NAMALWA (cell line): Measurements from ENCODE around the gene BRD3.
"Not testable (repeated sequence)": the region's sequence is repeated elsewhere in the genome, so short reads cannot be mapped to it uniquely, and the experiment has no call there.

Experiments
- DNase-seq: peaks from one replicate; pipeline ENCODE4 v3.0.0-alpha.2; 2015; ENCODE audit warnings: low spot score

The BRD3 gene

DNA sequence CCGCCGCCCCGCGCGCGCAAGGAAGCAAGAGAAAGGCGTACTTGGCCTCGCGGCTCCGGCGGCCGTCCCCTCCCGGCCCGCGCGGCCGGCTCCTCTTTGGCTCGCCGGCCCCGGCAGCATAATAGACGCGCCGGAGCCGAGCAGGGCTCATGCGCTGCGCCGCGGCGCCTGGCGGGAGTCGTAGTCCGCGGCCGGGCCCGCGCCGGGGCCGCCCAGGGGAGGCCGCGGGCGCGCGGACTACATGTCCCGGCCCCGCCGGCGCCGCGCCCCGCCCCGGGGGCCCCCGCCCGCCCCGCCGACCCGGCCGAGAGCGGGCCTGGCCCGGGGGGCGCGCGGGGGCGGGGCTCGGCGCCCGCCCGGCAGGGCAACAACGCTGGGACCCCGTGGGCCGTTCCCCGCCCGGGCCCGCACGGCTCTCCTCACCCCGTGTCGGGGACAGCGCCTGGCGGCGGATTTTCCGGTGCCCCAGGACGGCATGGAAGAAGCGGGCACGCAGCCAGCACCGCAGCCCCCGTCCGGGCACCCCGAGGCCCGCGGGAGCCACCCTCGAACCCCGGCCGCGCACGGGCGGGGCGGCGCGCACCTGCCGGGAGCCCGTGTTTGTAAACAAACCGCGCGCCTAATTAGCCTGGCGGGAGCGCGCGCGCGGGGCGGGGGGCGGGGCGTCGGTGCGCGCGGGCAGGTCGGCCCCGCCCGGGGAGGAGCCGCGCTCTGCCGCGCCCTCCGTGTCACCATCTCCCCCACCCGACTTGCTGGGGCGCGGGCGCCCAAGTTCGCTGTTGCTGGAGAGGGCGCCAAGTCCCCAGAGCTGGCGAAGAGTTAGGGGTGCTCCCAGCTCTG lies at the start of gene BRD3:
BRD3 (minus strand) TSS at position 123 of the 840 bp plus-strand sequence. CDS start 14,549 bp downstream, outside the sequence.
- peak; percentile 89 for DNase-seq

DNA sequence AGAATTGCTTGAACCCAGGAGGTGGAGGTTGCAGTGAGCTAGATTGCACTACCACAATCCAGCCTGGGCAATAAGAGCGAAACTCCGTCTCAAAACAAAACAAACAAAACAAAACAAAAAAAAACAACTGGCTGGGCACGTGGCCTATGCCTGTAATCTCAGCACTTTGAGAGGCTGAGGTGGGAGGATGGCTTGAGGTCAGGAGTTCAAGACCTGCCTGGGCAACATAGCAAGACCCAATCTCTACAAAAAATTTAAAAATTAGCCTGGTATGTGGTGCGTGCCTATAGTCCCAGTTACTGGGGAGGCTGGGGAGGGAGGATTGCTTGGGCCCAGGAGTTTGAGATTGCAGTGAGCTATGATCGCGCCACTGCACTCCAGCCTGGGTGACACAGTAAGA lies 44.7 kb upstream of the BRD3 start:
- no peak for DNase-seq

DNA sequence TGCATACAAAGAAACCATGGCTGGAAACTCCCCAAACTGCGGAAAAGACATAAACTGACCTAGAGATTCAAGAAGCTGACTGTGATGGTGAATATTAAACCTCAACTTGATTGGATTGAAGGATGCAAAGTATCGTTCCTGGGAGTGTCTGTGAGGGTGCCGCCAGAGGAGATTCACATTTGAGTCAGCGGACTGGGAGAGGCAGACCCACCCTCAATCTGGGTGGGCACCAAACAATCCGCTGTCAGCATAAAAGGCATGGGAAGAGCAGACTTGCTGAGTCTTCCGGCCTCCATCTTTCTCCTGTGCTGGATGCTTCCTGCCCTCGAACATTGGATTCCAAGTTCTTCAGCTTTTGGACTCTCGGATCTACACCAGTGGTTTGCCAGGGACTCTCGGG lies 43.2 kb upstream of the BRD3 start:
- DNase-seq, result no peak

DNA sequence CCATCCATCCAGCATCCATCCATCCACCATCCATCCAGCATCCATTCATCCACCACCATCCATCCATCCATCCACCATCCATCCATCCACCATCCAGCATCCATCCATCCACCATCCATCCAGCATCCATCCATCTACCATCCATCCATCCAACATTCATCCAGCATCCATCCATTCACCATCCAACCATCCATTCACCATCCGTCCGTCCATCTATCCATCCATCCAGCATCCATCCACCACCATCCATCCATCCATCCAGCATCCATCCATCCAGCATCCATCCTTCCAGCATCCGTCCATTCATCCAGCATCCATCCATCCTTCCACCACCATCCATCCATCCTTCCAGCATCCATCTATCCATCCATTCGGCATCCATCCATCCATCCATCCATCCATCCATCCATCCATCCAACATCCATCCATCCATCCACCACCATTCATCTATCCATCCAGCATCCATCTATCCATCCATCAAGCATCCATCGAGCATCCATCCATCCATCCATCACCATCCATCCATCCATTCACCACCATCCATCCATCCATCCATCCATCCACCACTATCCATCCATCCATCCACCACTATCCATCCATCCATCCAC lies 35.7 kb upstream of the BRD3 start:
- DNase-seq, result no peak

DNA sequence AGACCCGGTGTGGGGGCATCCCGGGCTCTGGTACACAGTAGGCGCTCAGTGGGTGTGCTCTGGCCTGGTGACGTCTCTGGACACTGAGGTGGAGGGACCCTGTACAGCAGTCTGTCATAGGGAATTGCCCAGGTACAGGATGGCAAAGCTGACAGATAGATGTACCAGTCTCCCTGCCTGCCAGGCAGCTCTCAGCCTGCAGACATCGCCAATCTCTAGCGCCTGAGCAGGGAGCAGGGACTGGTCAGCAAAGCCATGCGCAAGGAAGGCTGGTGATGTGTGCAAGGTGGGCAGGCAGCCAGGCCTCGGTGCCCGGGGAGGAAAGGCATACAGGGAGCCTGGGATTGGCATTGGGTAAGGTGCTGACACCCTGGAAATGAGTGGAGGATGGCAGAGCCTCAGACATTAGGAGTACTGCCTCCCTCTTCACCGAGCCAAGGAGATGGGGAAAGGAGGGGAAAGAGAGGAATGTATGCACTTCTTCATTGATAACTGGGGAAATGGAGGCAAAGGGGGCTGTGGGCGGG lies 33.9 kb upstream of the BRD3 start:
- no peak for DNase-seq

DNA sequence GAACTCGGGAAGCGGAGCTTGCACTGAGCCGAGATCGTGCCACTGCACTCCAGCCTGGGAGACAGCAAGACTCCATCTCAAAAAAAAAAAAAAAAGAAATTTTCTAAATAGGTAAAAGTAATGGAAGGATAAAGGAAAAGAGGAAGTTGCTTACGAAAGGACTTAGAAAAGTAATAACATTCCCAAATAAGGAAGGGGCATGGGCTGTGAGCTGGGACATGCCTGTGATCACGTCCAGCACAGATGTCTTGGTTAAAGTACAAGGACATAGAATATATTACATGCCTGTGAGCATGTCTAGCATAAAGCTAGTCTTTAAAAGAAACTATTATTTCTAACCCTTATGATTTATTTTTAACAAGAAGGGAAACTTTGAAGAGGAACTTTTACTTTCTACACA lies 33.3 kb upstream of the BRD3 start:
- DNase-seq, result not testable (repeated sequence)

DNA sequence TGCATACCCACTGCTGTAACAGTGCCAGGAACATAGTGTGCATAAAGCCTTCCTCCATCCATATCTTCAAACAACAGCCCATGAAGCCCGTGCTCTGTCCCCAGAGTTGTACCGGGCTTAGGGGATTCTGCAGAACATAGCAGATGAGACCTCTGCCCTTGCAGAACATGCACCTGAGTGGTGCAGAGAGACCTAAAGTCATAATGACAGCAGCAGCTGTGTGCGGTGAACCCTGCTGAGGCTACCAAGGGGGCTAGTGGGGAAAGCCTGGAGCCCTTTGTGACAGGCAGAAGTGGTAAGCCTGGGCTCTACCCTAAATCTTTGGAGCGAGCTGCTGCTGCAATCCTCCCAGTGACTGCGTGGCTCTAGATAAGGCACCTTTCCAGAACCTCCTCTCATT lies 32.2 kb upstream of the BRD3 start:
- peak; percentile 26 for DNase-seq

DNA sequence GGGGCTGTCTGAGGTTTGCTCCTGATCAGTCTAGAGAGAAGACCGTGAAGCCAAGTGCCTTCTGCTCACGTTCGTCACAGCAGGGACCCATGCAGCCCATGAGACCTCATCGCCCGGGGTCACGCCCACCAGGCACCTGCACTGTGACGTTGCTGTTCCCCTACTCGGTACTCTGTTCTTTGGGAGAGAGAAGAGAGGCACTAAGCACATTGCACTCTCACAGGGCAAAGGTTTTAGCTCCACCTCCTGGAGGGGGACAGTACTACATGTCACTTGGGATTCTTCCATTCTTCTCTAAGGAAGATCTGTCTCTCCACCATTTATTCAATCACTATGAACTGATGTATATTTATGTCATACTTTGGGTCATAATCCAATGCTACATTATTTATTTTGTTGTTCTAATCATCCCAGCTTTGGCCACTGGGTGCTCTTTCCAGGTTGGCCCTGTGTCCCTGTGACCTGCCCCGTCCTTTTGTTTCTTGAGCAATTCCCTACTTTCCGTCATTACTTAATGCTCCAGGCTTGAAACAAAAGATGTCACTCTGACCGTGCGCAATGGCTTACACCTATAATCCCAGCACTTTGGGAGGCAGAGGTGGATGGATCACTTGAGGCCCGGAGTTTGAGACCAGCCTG lies 31.4 kb upstream of the BRD3 start:
- DNase-seq, result peak; percentile 85

DNA sequence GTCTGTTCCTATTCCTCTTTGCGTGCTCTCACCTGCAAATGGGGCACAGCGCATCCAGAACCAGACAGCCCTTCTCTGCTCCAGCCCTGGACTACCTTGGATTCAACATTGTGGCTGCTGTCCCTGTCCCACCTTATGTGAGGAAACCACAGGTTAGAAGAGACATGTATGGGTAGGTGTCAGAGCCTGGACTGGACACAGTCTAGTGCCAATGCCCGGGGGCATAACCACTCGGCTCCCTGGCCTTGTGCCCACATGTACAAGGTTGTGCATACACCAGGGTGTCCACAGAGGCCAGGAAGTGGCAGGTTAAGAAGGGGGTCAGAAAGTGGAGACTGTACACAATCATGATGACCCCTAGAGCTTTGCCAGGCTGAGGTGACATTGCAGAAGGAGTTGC lies 22.1 kb upstream of the BRD3 start:
- no peak for DNase-seq

DNA sequence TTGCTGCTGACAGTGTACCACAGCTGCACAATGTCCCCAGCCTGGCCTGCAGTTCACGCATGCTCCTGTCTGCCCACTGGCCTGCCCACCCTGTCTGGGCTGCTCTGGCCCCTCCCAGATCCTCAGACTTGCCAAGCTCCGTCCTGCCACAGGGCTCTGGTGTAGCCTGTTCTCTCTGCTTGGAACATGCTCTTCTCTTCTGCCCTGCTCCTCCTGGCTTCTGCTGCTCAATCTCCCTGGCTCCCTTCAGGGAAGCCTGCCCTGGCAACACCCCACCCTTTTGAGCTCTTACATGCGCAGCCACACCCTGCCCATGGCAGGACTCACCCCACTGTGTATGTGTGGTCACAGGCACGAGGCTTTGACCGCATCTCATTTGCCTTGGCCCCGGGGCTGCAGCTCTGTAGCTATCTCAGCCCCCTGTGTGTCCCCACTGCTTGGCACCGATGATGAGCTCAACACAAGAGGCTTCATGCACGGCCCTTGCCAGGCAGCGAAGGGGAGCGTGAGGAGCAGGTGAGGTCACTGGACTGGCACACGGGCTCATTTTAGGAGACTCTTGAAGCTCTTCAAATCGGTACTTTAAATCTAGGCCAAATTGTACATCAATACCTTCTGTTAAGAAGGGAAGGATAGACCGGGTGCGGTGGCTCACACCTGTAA lies 20.4 kb upstream of the BRD3 start:
- DNase-seq, result no peak

DNA sequence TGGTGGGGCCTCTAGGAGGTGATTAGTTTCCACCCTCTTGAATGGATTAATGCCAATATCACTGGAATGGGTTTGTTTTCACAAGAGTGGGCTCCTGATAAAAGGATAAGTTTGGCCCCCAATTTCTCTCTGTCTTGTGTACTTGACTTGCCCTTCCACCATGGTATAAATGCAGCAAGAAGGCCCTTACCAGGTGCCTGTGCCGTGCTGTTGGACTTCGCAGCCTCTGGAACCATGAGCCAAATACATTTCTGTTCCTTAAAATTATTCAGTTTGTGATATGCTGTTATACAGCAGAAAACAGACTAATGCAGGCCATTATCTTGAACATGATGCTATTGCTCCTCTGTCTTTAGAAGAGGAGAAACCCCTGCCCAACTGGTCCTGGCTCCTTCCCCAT lies 17.8 kb upstream of the BRD3 start:
- DNase-seq, result no peak

DNA sequence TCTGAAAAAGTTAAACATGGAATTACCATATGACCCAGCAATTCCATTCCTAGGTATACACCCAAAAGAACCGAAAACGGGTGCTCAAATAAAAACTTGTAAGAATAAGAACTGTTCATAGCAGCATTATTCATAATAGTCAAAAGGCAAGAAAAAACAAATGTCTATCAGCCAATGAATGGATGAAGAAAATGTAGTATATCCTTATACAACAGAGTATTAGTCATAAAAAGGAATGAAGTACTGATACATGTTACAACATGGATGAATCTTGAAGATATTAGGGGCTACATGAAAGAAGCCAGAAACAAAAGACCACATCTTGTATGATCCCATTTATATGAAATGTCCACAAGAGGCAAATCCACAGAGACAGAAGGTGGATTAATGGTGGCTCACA lies 15.6 kb upstream of the BRD3 start:
- no peak for DNase-seq

DNA sequence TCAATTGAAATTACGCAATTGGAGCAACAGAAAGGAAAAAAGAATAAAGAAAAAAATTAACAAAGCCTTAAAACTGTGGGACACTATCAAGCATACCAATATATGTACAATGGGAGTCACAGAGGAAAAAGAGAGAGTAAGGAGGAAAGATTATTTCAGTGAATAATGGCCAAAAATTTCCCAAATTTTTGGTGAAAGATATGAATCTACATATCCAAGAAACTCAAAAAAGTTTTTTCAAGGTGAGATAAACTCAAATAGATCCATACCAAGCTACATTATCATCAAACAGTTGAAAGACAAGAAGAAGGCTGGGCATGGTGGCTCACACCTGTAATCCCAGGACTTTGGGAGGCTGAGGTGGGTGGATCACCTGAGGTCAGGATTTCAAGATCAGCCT lies 8.8 kb upstream of the BRD3 start:
- DNase-seq, result no peak

DNA sequence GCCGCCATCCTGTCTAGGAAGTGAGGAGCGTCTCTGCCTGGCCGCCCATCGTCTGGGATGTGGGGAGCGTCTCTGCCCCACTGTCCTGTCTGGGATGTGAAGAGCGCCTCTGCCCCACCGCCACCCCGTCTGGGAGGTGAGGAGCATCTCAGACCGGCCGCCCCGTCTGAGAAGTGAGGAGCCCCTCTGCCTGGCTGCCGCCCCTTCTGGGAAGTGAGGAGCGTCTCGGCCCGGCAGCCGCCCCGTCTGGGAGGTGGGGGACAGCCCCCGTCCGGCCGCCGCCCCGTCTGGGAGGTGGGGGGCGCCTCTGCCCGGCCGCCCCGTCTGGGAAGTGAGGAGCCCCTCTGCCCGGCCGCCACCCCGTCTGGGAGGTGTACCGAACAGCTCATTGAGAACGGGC lies 7.9 kb upstream of the BRD3 start:
- DNase-seq, result not testable (repeated sequence)

DNA sequence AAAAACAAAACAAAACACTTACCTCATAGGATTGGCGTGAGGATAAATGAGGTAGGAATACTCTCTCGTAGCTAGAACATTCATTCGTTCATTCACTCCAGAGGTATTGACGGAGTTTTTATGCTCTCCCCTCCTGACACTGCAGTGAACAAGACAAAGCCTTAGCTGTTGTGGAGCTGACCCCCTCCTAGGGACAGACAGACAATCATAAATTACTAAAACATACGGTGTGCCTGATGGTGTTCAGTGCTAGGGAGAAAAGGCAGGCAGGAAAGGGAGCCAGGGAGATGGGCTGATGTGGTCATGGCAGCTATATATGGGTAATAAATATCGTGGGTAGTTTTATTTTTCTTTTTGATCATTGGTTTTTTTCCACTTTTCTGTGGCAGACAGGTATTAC lies 5.7 kb upstream of the BRD3 start:
- DNase-seq, result no peak

DNA sequence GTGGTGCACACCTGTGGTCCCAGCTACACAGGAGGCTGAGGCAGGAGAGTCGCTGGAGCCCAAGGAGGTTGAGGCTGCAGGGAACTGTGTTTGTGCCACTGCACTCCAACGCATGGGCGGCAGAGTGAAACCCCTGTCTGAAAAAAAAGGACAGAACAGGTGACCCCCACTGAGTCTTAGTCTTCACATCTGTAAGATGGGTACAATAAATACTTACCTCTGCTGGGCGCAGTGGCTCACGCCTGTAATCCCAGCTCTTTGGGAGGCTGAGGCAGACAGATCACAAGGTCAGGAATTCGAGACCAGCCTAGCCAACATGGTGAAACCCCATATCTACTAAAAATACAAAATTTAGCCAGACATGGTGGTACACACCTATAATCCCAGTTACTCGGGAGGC lies 4.9 kb upstream of the BRD3 start:
- DNase-seq, result not testable (repeated sequence)

DNA sequence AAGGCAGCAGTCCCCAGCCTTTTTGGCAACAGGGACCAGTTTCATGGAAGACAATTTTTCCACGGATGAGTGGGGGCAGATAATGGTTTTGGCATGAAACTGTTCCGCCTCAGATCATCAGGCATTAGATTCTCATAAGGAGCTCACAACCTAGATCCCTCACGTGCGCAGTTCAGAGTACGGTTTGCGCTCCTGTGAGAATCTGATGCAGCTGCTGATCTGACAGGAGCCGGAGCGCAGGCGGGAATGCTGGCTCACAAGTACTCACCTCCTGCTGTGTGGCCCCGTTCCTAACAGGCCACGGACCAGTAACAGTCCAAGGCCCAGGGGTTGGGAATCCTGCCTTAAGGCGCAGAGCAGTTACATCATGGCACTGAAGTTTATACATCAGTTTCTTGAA lies 3.3 kb upstream of the BRD3 start:
- DNase-seq, result no peak

DNA sequence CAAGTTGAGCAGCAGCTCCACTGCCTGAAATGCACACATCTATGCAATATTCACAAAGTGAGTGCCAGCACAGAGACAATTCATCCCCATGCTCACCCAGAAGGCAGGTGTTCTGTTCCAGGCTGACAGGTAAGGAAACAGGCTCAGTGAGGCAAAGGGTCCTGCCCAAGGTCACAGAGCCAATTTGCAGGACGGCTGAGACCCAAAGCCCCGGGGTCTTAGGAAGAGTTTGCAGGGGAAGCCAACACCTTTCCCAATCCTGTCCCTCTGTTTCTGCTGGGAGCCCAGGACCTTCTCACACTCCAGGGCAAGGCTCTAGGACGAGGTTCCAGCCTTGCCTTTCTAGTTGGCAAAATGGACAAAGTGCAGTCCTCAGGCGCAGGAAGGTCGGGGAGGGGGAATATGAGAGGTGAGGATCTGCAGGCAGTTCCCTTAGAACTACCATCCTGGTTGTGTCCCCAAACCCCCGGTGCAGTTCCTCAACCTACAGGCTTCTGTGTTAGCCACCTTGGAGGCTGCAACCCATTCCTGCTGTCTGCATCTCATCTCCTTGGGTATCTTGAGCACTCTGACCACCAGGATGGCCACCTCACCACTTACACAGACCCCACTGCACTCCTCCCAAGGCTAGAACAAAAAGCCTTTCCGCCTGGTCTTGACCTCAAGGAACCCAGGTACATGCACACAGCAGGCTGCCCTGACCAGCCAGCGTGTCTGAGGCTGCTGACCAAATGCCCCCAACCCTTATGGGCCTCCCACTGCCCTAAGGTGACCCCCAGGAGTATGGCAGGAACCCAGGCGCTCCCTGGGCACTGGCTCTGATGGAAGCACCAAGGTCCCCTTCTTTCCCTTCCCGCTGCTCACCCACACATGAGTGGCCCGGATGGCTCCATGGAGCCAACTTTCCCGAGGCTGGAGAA lies 1.9 kb upstream of the BRD3 start:
- no peak for DNase-seq

DNA sequence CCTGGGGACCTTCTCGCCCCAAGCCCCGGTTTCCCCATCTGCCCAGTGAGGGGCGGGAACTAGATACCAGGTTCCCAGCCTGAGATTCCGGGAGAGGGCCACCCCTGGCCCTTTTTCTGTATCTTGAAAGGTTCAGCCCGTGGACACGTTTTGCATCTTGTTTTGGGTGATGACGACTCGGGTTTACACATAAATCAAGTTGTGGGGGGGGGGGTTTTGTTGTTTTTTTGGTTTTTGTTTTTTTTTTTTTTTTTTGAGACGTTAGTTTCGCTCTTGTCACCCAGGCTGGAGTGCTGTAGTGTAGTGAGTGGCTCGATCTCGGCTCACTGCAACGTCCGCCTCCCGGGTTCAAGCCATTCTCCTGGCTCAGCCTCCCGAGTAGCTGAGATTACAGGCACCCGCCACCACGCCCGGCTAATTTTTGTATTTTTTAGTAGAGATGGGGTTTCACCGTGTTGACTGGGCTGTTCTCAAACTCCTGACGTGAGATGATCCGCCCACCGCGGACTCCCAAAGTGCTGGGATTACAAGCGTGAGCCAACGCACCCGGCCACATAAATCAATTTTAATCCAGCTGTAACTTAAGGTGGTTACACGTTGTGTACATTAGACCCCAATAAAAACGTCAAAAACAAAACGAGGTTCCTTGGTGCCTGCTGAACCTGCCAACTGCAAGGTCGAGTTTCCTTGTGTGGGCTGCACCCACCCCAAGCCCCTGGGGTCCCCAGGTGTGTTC lies 1.1 kb upstream of the BRD3 start:
- DNase-seq, result no peak
